GM12864 (cell line): ENCODE results near the gene NTSR1.

Experiments
- DNase-seq: peaks from one replicate; pipeline ENCODE4 v3.0.0-alpha.2; 2011; ENCODE audit warnings: low read depth
- H3K4me3 ChIP-seq: 2 replicates; pipeline ENCODE4 v1.5.1; 2011; ENCODE audit warnings: mild to moderate bottlenecking, low read depth, low read length, control low read depth
- TF ChIP-seq, protein P1 (sequence below): IDR thresholded peaks from 2 replicates; pipeline ENCODE4 v1.5.1; 2011; ENCODE audit warnings: low read depth, mild to moderate bottlenecking, moderate library complexity, low read length, control low read depth, inconsistent platforms; ENCODE audit errors: missing control alignments

The NTSR1 gene

DNA sequence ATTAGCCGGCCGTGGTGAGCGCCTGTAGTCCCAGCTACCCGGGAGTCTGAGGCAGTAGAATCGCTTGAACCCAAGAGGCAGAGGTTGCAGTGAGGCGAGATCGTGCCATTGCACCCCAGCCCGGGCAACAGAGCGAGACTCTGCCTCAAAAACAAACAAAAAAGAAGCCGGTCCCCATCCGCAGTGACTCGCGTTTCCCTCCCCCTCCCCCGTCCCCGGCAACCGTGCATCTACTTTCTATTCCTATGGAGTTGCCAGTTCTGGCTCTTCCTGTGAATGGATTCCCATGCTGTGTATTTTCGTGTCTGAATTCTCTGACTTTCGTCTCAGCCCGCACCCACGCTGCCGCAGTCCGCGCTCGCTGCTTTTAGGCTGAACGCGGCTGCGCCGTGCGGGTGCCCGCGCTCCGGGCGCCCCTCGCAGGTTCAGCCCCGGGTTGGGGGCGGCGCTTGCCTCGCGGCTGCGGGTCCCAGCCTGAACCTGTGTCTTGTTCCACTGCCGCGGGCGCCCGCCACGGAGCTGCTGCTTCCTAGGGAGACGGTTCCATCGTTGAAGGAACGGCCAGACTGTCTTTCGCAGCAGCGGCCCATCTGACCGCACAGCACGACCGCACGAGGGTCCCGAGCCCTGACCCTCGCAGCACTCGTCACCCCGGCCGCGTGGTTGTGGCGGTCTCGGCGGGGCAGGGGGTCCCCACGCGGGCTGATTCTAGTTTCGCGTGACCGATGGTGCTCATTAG lies 86.6 kb downstream of the NTSR1 start:
- TF ChIP-seq, protein P1, sequence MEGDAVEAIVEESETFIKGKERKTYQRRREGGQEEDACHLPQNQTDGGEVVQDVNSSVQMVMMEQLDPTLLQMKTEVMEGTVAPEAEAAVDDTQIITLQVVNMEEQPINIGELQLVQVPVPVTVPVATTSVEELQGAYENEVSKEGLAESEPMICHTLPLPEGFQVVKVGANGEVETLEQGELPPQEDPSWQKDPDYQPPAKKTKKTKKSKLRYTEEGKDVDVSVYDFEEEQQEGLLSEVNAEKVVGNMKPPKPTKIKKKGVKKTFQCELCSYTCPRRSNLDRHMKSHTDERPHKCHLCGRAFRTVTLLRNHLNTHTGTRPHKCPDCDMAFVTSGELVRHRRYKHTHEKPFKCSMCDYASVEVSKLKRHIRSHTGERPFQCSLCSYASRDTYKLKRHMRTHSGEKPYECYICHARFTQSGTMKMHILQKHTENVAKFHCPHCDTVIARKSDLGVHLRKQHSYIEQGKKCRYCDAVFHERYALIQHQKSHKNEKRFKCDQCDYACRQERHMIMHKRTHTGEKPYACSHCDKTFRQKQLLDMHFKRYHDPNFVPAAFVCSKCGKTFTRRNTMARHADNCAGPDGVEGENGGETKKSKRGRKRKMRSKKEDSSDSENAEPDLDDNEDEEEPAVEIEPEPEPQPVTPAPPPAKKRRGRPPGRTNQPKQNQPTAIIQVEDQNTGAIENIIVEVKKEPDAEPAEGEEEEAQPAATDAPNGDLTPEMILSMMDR, result no peak

DNA sequence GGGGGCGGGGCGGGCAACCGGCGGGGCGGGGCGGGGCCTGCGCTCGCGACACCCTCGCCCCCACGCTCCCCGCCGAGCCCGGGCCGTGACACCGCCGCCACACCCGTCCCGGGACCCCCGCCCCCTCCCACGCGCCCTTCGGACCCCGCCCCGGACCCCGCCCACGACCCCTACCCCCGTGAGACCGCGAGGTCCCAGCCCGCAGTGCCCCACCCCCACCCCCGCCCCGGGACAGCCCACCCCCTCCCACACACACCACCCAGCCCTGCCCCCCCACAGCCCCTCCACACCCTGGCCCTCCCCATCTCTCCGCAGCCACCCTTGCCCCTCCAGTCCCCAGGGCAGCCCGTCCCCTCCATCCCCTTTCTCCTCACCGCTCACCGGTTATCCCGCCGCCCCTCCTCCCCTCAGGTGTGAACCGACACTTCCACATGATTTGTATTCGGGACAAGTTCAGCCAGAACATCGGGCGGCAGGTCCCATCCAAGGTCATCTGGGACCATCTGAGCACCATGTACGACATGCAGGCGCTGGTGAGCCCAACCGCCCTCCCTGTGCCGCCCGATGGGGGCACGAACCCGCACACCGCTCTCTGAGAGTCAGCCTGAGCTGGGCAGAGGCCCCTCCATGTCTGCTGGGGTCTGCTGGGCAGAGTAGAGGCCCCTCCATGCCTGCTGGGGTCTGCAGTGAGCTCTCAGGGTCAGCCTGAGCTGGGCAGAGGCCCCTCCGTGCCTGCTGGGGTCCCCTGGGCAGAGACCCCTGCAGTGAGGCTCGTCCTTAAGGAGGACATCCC lies 88.3 kb downstream of the NTSR1 start:
- peak overlapping the region; percentile 66 for H3K4me3 ChIP-seq
- TF ChIP-seq, protein P1, result no peak
- DNase-seq, result no peak

More for the DNA sequence above, 86.6 kb downstream of the NTSR1 start:
- no peak for DNase-seq
- peak overlapping the region; percentile 73 for H3K4me3 ChIP-seq

DNA sequence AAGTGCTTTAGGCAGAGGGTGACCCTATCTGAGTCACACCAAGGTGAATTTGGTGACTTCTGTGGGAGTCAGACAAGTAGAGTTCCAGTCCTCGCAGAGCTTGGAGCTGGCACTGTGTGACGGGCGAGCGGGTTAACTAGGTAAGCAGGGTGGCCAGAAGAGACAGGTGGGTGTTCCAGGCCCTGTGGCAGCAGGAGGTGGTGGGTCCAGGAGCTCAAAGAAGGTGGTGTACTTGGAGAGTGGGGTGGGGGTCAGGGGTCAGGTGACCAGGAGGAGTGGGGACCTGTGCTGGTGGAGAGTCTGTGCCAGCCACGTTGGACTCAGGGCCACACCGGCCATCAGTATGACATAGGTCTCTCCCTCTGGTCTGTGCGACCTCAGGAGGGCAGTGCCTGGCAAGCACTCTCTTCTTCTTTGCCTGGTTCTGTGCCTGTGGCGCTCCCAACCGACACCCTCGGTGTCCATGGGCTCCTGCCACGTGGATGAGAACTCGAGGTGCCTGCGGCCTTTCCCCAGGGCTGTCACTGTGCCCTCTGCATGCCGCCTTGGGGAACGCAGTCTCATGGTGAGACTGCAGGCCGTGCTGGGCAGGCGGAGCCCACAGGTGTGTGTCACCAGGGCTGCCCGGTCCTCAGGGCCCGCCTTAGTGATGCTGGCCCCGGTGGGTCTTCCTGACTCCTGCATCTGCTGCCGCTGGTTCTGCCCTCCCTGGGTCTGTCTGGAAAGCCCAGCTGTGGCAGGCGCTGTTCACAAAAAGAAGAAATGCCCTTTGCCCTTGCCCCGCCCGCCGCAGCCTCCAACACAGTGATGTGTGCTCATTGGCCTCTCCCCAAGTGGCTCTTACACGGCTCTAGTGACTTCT lies 89.3 kb downstream of the NTSR1 start:
- no peak overlapping the region for H3K4me3 ChIP-seq
- TF ChIP-seq, protein P1, result no peak
- no peak for DNase-seq

DNA sequence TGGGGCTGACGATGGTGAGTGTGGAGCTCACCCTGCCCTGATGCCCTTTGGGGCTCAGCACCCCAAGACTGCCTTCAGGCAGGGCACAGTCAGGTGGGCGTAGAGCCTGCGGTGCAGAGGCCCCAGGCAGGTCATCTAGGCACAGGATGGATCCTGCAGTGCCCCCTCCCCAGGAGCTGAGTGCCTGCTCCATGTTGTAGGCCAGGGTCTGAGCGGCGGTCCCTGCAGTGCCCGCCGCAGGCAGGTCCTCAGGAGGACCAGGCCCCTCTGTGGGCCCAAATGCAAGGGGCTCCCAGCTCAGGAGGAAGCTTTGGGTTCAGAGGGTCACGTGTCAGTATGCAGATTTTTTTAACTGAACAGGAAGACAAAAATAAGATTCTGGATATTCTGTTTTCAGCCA lies 90.4 kb downstream of the NTSR1 start:
- no peak for DNase-seq
- TF ChIP-seq, protein P1, result no peak

DNA sequence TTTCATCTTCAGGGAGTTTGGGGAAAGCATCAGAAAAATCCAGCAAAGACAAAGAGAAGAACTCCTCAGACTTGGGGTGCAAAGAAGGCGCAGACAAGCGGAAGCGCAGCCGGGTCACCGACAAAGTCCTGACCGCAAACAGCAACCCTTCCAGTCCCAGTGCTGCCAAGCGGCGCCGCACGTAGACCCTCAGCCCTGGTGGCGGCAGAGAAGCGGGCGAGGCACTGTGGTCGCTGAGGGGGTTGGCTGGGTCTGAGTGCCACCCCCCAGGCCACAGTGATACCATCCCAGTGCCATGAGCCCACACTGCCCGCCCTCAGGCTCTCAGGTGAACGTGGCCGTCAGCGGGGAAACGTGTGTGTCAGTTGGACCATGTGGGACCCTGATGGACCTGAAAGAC lies 90.8 kb downstream of the NTSR1 start:
- H3K4me3 ChIP-seq, result no peak overlapping the region
- TF ChIP-seq, protein P1, result no peak
- no peak for DNase-seq

More for the DNA sequence above, 90.4 kb downstream of the NTSR1 start:
- no peak overlapping the region for H3K4me3 ChIP-seq

DNA sequence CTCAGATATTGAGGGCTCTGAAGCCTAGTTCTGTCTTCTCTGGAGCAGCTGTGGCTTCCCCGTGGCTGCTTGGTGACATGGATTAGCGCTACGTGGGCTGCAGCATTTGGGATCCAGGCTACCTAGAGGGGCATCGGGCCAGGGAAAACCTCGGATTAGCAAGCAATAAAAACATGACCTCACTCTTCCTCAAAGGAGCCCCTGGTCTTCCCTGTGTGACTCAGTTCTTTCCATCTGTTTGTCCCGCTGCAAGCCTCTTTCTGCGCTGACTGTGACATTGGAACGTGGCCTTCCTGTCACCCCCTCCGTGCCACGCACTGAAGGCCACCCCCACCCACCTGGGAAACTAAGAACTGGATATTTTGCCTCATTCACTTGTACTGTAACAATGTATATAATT lies 91.2 kb downstream of the NTSR1 start:
- TF ChIP-seq, protein P1, result no peak
- DNase-seq, result no peak

More for the DNA sequence above, 91.2 kb downstream of the NTSR1 start:
- H3K4me3 ChIP-seq, result no peak overlapping the region
